WTC11 (cell line): ENCODE results near the gene CPLANE1. TPM values are rescaled to one million over a fixed set of nuclear protein-coding genes. Genes with fewer than 3 reads are reported as not detected.
A peak's percentile ranks its signal among the peaks of the same experiment; 100 is the strongest.

Source experiments
- CBFB ChIP-seq: sonication (generic); formaldehyde crosslinking; IDR thresholded peaks from 2 replicates; pipeline ENCODE4 v1.8.1; 2022; ENCODE audit warnings: mild to moderate bottlenecking, low read depth, missing genetic modification reagents
- CDX4 ChIP-seq: fragments of 250-450 bp; sonication (Bioruptor Pico); IDR thresholded peaks from 2 replicates; pipeline ENCODE4 v1.9.0; 2021; ENCODE audit warnings: moderate library complexity, mild to moderate bottlenecking, inconsistent platforms, borderline replicate concordance
- CTCF ChIP-seq: fragments of 200-600 bp; IDR thresholded peaks from 2 replicates; pipeline ENCODE4 v1.8.0; 2022; ENCODE audit warnings: antibody characterized with exemption
- ESRRA ChIP-seq: sonication (generic); formaldehyde crosslinking; IDR thresholded peaks from 2 replicates; pipeline ENCODE4 v1.8.1; 2022; ENCODE audit warnings: mild to moderate bottlenecking, missing genetic modification reagents, borderline replicate concordance
- FOXP4 ChIP-seq: sonication (generic); formaldehyde crosslinking; IDR thresholded peaks from 2 replicates; pipeline ENCODE4 v1.8.0; 2022; ENCODE audit warnings: mild to moderate bottlenecking, missing genetic modification reagents
- HMGA2 ChIP-seq: fragments of 250-450 bp; sonication (Bioruptor Pico); IDR thresholded peaks from 2 replicates; pipeline ENCODE4 v1.4.0; 2021; ENCODE audit warnings: mild to moderate bottlenecking, moderate library complexity
- HMGXB4 ChIP-seq: sonication (generic); formaldehyde crosslinking; IDR thresholded peaks from 2 replicates; pipeline ENCODE4 v1.8.1; 2023; ENCODE audit warnings: mild to moderate bottlenecking, moderate library complexity, missing genetic modification reagents
- MLX ChIP-seq: sonication (generic); formaldehyde crosslinking; IDR thresholded peaks from 2 replicates; pipeline ENCODE4 v1.8.1; 2023; ENCODE audit warnings: mild to moderate bottlenecking, missing genetic modification reagents, moderate library complexity
- NFYB ChIP-seq: sonication (generic); formaldehyde crosslinking; conservative IDR thresholded peaks from 2 replicates; pipeline ENCODE4 v1.8.0; 2022; ENCODE audit warnings: low read depth, missing genetic modification reagents
- NR2C2 ChIP-seq: sonication (generic); formaldehyde crosslinking; IDR thresholded peaks from 2 replicates; pipeline ENCODE4 v1.8.0; 2022; ENCODE audit warnings: mild to moderate bottlenecking, missing genetic modification reagents
- NR3C1 ChIP-seq: sonication (generic); formaldehyde crosslinking; conservative IDR thresholded peaks from 2 replicates; pipeline ENCODE4 v1.8.1; 2023; ENCODE audit warnings: low read depth, mild to moderate bottlenecking, missing genetic modification reagents
- SMAD4 ChIP-seq: sonication (generic); formaldehyde crosslinking; IDR thresholded peaks from 2 replicates; pipeline ENCODE4 v1.8.0; 2022; ENCODE audit warnings: mild to moderate bottlenecking, missing genetic modification reagents
- TEAD4 ChIP-seq: sonication (generic); formaldehyde crosslinking; IDR thresholded peaks from 2 replicates; pipeline ENCODE4 v1.8.0; 2022; ENCODE audit warnings: mild to moderate bottlenecking, missing genetic modification reagents
- ZNF121 ChIP-seq: sonication (generic); formaldehyde crosslinking; IDR thresholded peaks from 2 replicates; pipeline ENCODE4 v1.8.0; 2023; ENCODE audit warnings: missing genetic modification reagents
- ZNF281 ChIP-seq: sonication (generic); formaldehyde crosslinking; IDR thresholded peaks from 2 replicates; pipeline ENCODE4 v1.8.0; 2023; ENCODE audit warnings: mild to moderate bottlenecking, missing genetic modification reagents
- ZNF425 ChIP-seq: fragments of 250-450 bp; sonication (Bioruptor Pico); conservative IDR thresholded peaks from 2 replicates; pipeline ENCODE4 v1.9.0; 2021; ENCODE audit warnings: mild to moderate bottlenecking
- ZNF532 ChIP-seq: fragments of 250-450 bp; sonication (Bioruptor Pico); IDR thresholded peaks from 2 replicates; pipeline ENCODE4 v1.9.0; 2021; ENCODE audit warnings: mild to moderate bottlenecking, borderline replicate concordance
- total RNA-seq: library from RNA; stranded (reverse); gene quantifications from 3 replicates; pipeline ENCODE4 v1.2.3, GENCODE V29; 2021

Gene CPLANE1
- total RNA-seq, 1 experiment from 2014 or later: 4.8 TPM

GRCh38 chr5:37248970-37249814 is at the start of gene CPLANE1 (continued):
- TF ChIP-seq CTCF: no peak
- no peak; the same call in 1 of the 2 replicates for TF ChIP-seq CBFB (CRISPR knock-in tag)
- TF ChIP-seq FOXP4: no peak; the same call in none of the 2 replicates
- no peak for TF ChIP-seq ZNF425 (CRISPR knock-in tag)
- TF ChIP-seq NR3C1 (CRISPR knock-in tag): no peak
- peak; percentile 54; the same call in 1 of the 2 replicates for TF ChIP-seq ESRRA (CRISPR knock-in tag)
- TF ChIP-seq NR2C2 (CRISPR knock-in tag): no peak
- TF ChIP-seq SMAD4: 0 out of 2 replicates have a peak, but pooled peaks have one; percentile 17
- TF ChIP-seq HMGXB4 (CRISPR knock-in tag): peak; percentile 93
- TF ChIP-seq TEAD4: no peak
- TF ChIP-seq NFYB (CRISPR knock-in tag): no peak; the same call in 1 of the 2 replicates
- TF ChIP-seq ZNF532: no peak
- no peak for TF ChIP-seq CDX4 (CRISPR knock-in tag)
- no peak for TF ChIP-seq HMGA2 (CRISPR knock-in tag)
- no peak for TF ChIP-seq ZNF281
- TF ChIP-seq MLX (CRISPR knock-in tag): no peak
- no peak for TF ChIP-seq ZNF121 (CRISPR knock-in tag)
